Measurements from ENCODE around the gene TACC3. TPM values are rescaled to one million over a fixed set of nuclear protein-coding genes. Genes with fewer than 3 reads are reported as not detected.

Gene TACC3
- total RNA-seq, 1 experiment from 2014 or later, result 22.6 TPM

GRCh38 chr4:1759170-1759817 lies 38.0 kb downstream of the TACC3 start:
- no peak for DNase-seq (ENCODE audit: low spot score)

DNA sequence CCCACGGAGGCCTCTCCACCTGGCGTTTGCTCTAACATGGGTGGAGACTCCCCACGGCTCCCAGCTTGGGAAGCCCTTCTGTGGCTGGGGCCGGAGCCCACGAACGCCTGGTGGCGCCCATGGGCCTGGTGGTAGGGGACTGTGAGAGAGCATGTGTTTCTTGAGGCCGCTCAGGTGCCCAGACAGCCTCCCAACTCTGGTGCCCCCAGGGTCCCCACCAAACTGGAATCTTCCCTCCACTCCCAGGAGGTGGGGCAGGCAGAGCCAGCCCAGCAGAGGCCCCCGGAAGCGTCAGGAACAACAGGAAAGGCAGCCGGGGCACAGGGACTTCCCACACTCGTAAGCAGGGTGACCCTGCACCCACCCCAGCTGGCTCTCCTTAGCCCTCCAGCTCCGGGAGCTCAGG lies 38.5 kb downstream of the TACC3 start:
- DNase-seq (ENCODE audit: low spot score), result no peak

DNA sequence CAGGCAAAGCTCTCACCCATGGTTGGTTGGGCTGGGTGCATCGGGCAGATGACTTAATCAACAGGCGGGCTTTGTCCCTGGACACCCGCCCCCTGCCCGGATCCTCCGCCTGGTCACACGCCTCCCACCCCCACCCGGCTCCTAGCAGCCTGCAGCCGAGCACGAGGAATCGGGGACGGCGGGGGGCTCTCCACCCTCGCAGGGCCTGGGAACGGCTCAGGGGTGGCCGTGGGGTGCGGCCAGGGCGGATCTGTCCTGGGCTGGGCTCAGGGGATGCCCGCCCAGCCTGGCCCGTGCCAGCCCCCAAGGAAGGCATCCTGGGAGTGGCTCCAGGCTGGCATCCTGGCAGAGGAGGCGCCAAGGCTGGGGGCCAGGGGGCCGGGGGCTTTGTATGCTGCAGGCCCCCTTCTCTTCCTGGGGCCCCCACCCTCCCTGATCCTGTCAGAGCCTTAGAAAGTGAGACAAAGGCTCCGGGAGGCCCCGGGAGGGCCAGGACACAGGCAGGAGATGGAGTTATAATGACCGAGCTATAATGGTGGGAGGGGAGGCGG lies 39.3 kb downstream of the TACC3 start:
- no peak for DNase-seq (ENCODE audit: low spot score)

DNA sequence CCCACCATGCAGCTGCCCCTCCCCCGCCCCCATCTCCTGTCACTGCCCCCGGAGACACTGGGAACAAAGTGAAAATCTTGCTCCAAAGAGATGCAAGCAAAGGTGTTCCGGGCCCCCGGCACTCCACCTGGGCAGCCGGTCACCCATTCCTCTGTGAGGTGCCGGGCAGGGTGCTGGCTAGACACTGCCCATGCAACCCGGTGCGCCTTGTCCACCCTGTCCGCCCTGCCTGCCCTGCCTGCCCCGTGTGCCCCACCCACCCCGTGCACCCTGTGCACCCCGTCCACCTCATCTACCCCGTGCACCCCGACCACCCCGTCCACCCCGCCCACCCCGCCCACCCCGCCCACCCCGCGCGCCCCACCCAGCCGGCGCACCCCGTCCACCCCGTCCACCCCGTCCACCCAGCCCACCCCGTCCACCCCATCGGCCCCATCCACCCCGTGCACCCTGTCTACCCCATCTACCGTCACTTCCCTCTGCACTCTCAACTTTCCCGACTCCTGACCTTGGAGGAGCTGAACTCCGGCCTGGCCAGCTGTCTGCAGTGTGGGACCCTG lies 39.9 kb downstream of the TACC3 start:
- DNase-seq (ENCODE audit: low spot score), result no peak

- no peak for DNase-seq (ENCODE audit: low spot score)
Measured at GRCh38 chr4:1762264-1763010, 41.1 kb downstream of the TACC3 start.

DNA sequence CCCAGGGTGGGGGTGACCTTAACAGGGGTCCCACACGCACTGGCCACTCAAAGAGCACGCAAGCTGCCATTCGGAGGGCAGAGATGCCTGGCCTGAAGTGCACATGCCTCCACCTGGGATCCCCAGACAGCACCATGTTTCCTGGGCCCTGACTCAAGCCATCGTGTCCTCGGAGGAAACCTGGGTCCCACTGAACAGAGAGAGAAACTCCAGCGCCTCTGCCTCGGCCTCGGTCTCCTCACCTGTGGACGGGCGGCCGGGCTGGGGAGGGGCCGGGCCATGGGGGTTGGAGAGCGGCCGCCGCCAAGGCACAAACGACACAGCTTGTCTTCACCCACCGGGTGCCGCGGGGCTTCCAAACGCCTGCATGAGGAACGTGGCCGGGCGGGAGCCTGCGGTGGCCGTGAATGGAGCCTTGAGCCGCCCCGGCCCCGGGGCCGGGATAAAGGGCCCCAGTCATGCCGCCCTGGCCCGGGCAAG lies 41.8 kb downstream of the TACC3 start:
- DNase-seq (ENCODE audit: low spot score), result no peak

DNA sequence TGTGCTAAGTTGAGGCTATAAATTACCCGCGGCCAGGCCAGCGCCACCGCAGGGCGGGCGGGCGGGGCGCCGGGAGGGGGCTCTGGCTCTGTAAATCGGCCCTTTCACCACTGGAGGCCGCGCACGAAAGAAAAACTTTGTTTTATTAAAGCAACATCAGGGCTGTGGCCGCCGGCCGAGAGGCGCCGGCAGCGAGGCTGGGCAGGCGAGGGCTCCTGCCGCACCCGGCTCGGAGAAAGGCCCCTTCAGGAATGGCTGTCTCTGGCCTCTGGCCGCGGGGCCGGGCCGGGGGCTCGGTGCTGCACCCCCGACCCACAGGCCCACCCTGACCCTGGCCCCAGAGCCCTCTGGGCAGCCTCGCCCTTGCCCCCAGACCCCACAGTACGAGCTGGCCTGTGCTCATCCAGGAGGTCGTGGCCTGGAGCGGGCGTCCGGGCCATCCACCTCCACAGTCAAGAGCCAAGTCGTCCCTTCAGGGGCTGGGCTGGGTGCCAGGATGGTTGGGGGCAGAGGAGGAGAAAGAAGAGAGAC lies 42.3 kb downstream of the TACC3 start:
- DNase-seq (ENCODE audit: low spot score), result peak; percentile 46

DNA sequence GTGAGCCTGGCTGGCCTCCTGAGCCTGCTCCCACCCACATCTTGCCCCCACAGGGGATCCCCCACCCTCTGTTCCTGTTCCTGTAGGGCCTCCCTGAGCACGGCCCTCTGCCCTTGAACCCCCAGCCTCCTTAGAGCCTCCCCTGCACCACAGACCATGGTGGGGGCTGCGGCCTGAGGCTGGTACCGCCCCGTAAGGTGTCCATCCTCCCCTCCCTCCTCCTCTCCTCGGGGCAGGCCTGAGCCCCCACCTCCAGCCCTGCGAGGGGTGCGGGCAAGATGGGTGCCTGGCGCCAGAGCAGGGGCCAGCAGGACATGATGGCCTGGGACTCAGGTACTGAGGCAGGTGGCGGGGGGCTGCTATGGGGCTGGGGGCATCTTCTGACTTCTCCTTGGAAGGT lies 43.3 kb downstream of the TACC3 start:
- no peak for DNase-seq (ENCODE audit: low spot score)

DNA sequence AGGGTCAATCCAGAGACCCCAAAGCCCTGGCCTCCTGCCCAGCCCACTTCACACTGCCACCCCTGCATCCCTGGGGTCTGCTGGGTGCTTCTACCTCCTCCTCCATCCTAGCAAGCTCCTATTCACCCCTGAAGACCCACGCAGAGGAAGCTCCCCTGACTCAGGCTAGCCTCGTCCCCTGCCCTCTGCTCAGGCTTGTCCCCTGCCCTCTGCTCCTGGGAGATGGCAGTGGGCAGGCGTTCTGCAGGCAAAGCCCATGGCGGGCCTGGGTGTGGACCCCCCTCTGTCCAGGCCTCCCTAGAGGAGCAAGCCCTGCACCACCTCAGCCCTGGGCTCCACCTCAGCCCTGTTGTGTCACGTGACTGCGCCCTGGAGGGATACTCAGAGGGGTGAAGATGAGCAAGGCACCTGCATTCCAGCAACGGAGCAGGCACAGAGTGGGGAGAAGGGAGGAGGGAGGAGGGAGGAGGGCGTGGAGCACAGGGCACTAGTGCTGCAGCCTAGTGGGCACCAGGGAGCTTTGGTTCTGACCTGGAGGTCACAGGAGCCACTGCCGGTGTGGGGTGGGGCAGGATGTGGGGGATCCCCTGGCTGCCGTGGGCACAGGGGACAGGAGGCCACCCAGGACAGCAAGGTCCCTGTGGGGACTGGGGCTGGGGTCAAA lies 44.2 kb downstream of the TACC3 start:
- no peak for DNase-seq (ENCODE audit: low spot score)

- no peak for DNase-seq (ENCODE audit: low spot score)
Measured at GRCh38 chr4:1766106-1767060, 45.1 kb downstream of the TACC3 start.

DNA sequence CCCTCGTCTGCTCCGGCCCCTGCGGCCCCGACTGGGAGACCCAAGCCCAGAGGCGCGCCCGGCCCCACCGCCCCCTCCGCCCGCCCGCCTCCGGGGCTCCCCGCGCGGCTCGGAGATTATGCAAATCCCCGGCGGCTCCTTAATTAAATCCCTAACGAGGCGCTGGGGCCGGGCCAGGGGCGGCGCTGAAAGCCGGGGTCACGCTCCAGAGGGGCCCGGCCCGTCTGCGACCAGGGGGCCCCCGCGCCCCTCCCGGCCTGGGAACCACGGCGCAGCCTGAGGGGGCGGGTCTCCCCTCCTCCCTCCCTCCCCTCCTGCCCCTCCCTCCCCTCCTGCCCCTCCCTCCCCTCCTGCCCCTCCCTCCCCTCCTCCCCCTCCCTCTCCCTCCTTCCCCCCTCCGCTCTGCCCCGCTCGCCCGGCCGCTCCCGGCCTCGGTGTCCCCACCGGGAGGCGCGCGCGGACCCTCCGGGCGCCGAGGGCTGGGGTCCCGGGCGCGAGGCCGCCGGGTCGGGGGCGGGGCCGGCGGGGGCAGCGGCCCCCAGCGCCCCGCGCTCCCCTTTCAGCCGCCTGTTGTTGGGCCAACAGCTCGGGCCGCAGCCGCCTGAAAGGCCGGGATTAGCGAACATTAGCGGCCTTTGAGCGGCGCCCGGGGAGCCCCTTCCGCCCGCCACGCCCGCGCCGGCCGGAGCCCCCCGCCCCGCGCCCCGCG lies 45.9 kb downstream of the TACC3 start:
- DNase-seq (ENCODE audit: low spot score), result no peak

DNA sequence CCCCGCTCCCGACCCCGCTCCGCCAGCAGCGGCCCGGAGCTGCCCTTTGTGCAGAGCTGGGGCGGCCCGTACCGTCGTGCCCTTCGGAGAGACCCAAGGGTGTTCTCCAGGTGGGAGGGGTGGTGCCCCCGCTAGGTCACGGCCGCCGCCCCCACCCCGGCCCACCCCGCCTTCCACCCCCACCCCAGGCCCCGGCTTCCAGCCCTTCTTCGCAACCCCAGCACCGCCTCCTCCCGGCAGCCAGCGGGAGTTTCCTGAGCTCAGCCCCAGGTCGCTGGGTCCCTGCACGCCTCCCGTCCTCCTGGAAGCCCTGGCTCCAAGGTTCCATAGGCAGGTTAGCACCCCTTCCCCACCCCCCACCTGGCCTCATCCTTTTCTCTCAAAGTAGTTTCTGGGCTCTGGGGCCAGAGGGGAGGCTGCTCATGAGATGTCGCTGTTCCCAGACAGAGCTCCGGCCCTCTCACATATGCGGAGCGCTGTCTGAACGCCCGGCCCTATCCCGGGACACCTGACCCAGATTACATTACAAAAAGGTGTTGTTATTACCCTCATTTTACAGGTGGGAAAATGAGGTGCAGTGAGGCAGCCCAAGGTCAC lies 46.5 kb downstream of the TACC3 start:
- no peak for DNase-seq (ENCODE audit: low spot score)

- DNase-seq (ENCODE audit: low spot score), result no peak
Measured at GRCh38 chr4:1768367-1769034, 47.2 kb downstream of the TACC3 start.

GRCh38 chr4:1769692-1770091 lies 48.4 kb downstream of the TACC3 start:
- no peak for DNase-seq (ENCODE audit: low spot score)

DNA sequence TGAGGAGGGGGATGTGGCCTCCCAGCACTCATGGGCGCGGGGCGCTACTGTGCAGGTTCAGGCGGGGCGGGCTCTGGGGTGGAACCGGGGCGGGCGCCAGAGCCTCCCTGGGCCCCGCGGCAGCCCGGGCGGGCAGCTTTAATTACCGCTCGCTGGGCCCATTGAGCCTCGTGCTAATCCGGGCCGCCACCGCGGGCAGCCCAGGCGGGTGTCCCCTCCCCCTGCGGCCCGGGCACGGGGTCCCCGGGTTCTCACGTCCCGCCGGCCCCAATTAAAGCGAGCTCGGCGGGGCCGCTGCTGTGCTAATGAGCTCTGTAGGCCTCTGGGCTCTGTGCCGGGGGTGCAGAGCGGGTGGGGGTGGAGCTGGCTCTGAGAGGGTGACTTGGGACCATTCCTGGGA lies 48.9 kb downstream of the TACC3 start:
- DNase-seq (ENCODE audit: low spot score), result no peak

- no peak for DNase-seq (ENCODE audit: low spot score)
Measured at GRCh38 chr4:1770791-1771231, 49.5 kb downstream of the TACC3 start.

DNA sequence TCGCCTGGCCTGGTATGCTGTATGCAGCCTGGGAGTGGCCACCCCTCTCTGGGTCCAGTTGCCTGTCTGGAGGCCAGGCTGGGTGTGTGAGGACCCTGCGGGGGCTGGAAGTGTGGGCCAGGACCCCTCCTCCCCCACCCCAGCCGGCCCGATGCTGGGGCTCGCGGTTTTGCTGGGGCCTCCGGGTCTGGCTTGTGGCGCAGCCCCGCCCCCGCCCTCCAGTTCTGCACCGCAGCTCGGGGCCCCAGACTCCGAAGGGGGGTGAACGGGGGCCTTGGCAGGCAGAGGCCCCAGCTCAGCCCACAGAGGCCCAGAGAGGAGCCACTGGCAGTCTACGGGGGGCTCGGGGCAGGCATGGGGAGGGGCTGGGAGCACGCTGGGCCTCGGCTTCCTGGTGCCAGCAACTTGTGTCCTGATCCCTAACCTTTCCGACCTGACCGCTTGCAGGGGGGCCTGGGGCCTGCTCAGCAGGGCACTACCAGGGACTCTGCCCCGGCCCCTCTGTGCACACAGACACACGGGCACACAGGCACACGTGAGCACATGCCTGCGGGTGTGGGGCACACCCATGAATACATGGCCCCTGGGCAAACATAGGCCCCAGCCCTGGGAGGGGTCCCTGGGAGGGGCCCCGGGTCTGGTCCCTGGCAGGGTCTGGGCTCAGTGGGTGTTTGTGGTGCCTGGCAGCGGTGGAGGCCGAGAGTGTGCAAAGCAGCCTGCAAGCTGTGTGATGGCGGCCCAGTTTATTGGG lies 50.4 kb downstream of the TACC3 start:
- no peak for DNase-seq (ENCODE audit: low spot score)

DNA sequence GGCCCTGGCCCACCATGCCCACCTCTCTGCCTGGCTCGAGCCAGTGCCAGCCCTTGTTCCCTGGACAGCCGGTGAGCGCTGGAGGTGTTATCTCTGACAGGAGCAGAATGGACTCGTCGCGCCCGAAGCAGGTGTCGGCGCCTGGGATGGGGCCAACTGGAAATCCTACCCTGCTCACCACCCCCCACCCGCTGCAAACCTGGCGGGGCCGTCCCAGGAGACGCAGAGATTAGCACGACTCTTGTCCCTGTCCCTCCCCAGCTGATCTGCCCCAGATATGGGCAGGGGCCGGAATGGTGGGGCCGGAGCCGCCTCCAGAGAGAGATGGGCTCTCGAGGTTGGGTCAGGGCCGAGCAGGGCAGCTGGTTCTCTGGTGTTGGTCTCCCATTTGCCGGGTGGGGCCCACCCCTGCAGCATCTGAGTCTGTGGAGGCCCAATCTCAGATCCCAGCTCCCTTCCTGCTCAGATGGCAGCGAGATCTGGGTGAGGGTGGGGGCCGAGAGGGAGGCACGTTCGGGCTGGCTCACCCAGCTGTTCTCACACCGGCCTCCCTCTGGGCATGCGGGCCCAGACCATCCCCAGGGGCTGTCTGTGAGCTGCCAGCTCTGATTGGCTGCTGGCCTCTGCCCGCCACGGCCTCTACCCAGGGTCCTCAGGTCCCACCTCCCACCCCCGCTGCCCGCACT lies 51.7 kb downstream of the TACC3 start:
- DNase-seq (ENCODE audit: low spot score), result no peak

Data from H4 (cell line).